Activated CD4-positive, alpha-beta T cell treated with anti-CD3 and anti-CD28 coated beads, Interleukin-2, amount 10 ng/mL, durations not matched to agents 24 days and 14 days (primary cell): ENCODE data around the gene ABCC9. TPM values are rescaled to one million over a fixed set of nuclear protein-coding genes. Genes with fewer than 3 reads are reported as not detected.
A peak's percentile ranks its signal among the peaks of the same experiment; 100 is the strongest.
"Not testable (repeated sequence)": the region's sequence is repeated elsewhere in the genome, so short reads cannot be mapped to it uniquely, and the experiment has no call there.

Source experiments
- DNase-seq: peaks from one replicate; pipeline ENCODE4 v3.0.0; 2022
- H3K27ac Mint-ChIP-seq: one replicate; pipeline ENCODE4 v1.8.0; 2022; ENCODE audit warnings: mild to moderate bottlenecking, mixed read lengths
- H3K27me3 Mint-ChIP-seq: one replicate; pipeline ENCODE4 v1.8.0; 2022; ENCODE audit warnings: mixed read lengths
- H3K36me3 Mint-ChIP-seq: one replicate; pipeline ENCODE4 v1.8.0; 2022; ENCODE audit warnings: low read depth, mild to moderate bottlenecking, mixed read lengths
- H3K4me1 Mint-ChIP-seq: one replicate; pipeline ENCODE4 v1.8.0; 2021; ENCODE audit warnings: mixed read lengths
- H3K4me3 Mint-ChIP-seq: one replicate; pipeline ENCODE4 v1.8.0; 2022; ENCODE audit warnings: mild to moderate bottlenecking, moderate library complexity, mixed read lengths
- H3K9me3 Mint-ChIP-seq: one replicate; pipeline ENCODE4 v1.8.0; 2021; ENCODE audit warnings: mixed read lengths
- intact Hi-C: fragments of 100-400 bp; cut with micrococcal nuclease; formaldehyde crosslinking; loops from one replicate; pipeline ENCODE4 v1.15.1; 2023
- total RNA-seq: library from RNA; stranded (reverse); gene quantifications from 2 replicates; pipeline ENCODE4 v1.2.3, GENCODE V29; 2022

The ABCC9 gene
- total RNA-seq, 1 donor from 2014 or later = not detected

DNA sequence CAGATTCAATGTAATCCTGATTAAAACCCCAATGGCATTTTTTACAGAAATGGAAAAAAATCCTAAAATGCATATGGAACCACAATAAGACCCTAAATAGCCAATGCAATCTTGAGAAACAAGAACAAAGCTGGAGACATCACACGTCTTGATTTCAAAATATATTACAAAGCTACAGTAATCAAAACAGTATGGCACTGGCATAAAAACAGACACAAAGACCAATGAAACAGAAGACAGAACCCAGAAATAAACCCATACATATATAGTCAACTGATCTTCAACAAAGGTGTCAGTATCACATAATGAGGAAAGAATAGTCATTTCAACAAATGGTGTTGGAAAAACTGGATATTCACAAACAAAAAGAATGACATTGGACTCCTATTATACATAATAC lies 9.4 kb upstream of the ABCC9 start:
- Mint-ChIP-seq H3K4me3 (no peak overlapping the region), H3K27ac (no peak overlapping the region), H3K4me1 (no peaks in the 10 kb centered on the region), H3K36me3 (no peaks in the 10 kb centered on the region), H3K9me3 (peaks cover 7% of the 10 kb centered on the region), H3K27me3 (no peaks in the 10 kb centered on the region)
- DNase-seq = no peak
- intact Hi-C loops = no loop called here

DNA sequence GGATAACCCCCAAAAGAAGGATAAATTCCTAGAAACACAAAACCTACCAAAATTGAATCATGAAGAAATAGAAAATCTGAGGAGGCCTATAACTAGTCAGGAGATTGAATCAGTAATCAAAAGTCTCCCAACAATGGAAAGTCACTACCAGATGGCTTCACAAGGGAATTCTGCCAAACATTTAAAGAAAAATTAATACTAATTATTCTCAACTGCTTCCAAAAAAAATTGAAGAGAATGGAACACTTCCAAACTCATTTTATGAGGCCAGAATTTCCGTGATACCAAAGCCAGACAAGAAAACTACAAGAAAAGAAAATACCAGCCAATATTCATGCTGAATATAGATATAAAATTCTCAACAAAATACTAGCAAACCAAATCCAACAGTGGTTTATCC lies 7.8 kb upstream of the ABCC9 start:
- DNase-seq = no peak
- Mint-ChIP-seq H3K4me3 (no peak overlapping the region), H3K9me3 (peaks cover 10% of the 10 kb centered on the region), H3K4me1 (no peaks in the 10 kb centered on the region), H3K27ac (no peak overlapping the region), H3K36me3 (no peaks in the 10 kb centered on the region), H3K27me3 (no peaks in the 10 kb centered on the region)
- intact Hi-C loops = loop anchor here (10.0 kb wide), 1 partner anchor 174 kb away; the partner anchor contains the start of gene KCNJ8

DNA sequence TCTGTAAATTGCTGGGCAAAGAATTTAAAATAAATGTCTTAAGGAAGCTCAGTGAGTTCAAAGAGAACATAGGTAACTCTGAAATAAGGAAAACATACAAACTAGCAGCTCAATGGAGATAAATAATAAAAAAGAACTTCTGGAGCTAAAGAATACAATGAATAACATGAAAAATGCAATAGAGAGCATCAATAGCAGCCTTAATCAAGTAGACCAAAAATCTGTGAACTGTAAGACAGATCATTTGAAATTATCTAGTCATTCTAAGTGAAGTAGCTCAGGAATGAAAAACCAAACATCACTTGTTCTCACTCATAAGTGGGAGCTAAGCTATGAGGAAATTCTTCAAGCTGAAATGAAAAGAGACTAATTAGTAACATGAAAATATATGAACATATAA lies 5.8 kb upstream of the ABCC9 start:
- Mint-ChIP-seq H3K27me3 (peaks cover 13% of the 10 kb centered on the region), H3K4me1 (no peaks in the 10 kb centered on the region), H3K9me3 (peaks cover 10% of the 10 kb centered on the region), H3K27ac (no peak overlapping the region), H3K36me3 (no peaks in the 10 kb centered on the region), H3K4me3 (no peak overlapping the region)
- intact Hi-C loops = loop anchor here (10.0 kb wide), 1 partner anchor 172 kb away; the partner anchor contains the start of gene KCNJ8
- no peak for DNase-seq

DNA sequence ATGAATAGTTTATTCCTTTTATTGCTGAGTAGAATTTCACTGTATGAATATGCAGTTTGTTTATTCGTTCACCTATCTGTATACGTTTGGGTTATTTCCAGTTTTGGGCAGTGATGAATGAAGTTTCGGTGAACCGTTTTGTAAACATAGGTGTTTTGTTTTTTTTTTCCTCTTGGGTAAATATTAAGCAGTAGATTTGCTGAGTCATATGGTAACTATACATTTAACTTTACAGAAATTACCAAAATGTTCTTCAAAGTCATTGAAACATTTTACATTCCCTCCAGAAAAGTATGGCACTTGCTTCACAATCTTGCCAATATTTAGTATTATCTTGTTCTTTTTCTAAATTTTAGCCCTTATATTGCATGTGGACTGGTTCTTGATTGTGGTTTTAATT lies 3.8 kb upstream of the ABCC9 start:
- H3K4me3 Mint-ChIP-seq = no peak overlapping the region
- peaks cover 33% of the 10 kb centered on the region for H3K27me3 Mint-ChIP-seq
- H3K27ac Mint-ChIP-seq = no peak overlapping the region
- intact Hi-C loops = loop anchor here (10.0 kb wide), 1 partner anchor 170 kb away; the partner anchor contains the start of gene KCNJ8
- peaks cover 9% of the 10 kb centered on the region for H3K4me1 Mint-ChIP-seq
- H3K36me3 Mint-ChIP-seq = no peaks in the 10 kb centered on the region
- no peak for DNase-seq
- peaks cover 13% of the 10 kb centered on the region for H3K9me3 Mint-ChIP-seq

DNA sequence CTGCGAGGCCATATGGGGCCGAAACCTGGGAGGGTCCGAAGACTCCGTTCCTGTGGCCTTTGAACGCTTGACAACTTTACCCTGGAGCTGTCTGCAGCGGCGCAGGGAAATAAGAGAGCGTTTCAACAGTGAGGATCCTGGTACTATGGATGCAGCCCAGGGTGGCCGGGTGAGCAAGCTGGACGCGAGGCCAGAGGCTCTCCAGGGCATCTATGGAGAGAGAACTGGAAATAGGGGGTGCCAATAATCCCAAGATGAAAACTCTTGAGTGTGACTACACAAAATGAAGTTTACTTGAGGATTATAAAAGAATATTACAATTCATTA lies 1.1 kb upstream of the ABCC9 start:
- DNase-seq = no peak
- Mint-ChIP-seq H3K27ac (no peak overlapping the region), H3K4me1 (peaks cover 9% of the 10 kb centered on the region), H3K27me3 (peaks cover 46% of the 10 kb centered on the region), H3K36me3 (no peaks in the 10 kb centered on the region), H3K4me3 (no peak overlapping the region), H3K9me3 (peaks cover 14% of the 10 kb centered on the region)
- intact Hi-C loops = loop anchor here (10.0 kb wide), 1 partner anchor 168 kb away; the partner anchor contains the start of gene KCNJ8

DNA sequence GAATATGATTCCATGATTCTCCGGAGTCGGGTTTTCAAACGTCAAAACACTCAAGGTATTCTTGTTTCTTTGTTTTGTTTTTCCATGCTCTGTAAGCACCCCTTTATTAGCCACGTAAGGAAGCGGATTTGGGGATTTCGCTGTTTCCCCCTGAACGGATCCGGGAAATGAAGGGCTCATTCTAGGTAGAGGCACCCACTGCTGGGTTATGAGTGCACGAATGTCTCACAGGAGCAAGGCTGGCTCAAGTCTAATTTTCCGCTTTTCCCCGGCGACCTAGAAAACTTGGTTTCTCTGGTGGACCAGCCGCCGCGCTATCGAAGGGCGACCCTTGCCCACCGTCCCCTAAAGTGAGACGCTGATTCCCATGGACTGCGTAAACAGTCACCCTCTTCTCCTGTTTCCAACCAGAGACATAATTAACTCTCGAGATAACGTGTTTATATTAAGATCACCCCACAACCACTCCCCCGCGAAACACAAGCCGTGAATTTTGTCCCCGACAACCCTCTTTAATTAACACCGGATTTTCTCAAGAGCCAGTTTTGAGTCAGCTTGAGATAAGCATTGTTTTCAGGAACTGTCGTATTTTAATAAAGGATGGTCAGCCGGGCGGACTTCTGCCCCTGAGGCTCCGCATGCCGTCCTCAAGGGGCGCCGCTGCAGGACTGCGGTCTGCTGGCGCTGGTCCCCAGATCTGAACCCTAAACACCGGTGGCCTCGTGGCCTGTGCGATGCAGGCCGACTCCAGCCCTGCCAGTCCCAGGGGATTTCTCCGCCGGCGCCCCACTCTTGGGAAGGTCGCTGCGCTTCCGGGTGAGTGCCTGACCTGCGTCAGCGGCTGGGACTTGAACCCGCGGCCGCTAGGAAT lies 515 bp upstream of the ABCC9 start:
- H3K27me3 Mint-ChIP-seq = peaks cover 49% of the 10 kb centered on the region
- no peaks in the 10 kb centered on the region for H3K36me3 Mint-ChIP-seq
- peak overlapping the region; percentile 36 for H3K27ac Mint-ChIP-seq
- peaks cover 9% of the 10 kb centered on the region for H3K4me1 Mint-ChIP-seq
- peaks cover 14% of the 10 kb centered on the region for H3K9me3 Mint-ChIP-seq
- no peak for DNase-seq
- peak overlapping the region; percentile 61 for H3K4me3 Mint-ChIP-seq
- intact Hi-C loops = loop anchor here (10.0 kb wide), 1 partner anchor 167 kb away; the partner anchor contains the start of gene KCNJ8

DNA sequence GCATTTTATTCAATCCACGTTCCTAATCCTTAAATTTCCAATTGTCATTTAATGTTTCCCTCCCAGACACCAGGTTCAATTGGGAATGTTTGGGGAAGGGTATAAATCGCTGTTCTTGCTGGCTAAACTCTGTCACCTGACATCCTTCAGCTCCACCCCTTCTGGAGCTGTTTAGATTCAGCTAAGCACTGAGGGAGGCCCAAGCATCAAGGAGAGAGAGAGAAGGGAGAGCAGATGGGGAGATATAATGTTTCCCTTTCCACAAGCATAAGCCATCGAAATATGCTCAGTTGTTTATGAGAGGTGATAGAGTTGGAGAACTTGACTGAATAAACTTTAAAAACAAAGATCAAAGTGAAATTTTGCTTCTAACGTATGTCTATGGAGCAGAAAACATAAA lies 1.8 kb downstream of the ABCC9 start:
- peaks cover 9% of the 10 kb centered on the region for H3K4me1 Mint-ChIP-seq
- H3K27me3 Mint-ChIP-seq = peaks cover 52% of the 10 kb centered on the region
- no peak overlapping the region for H3K27ac Mint-ChIP-seq
- no peak for DNase-seq
- intact Hi-C loops = no loop called here
- no peaks in the 10 kb centered on the region for H3K36me3 Mint-ChIP-seq
- H3K9me3 Mint-ChIP-seq = peaks cover 7% of the 10 kb centered on the region
- H3K4me3 Mint-ChIP-seq = no peak overlapping the region

DNA sequence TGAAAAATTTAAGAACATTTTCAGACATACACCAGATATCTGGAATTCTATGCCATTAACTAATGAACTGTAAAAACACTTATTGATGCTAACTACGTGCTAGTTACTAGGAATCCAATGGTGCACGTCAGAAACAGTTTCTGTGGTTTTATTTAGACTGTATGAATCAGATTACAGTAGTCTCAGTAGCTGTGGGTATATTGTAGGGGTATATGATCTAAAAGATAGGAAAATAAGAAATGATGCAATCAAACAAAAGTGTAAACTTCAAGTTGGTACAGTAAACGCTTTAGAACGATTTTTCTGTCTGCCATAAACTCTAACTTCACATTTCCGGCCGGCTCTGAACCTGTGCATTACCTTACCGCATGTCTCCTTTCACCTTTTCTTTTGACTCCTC lies 2.3 kb downstream of the ABCC9 start:
- peaks cover 51% of the 10 kb centered on the region for H3K27me3 Mint-ChIP-seq
- no peak overlapping the region for H3K27ac Mint-ChIP-seq
- H3K36me3 Mint-ChIP-seq = no peaks in the 10 kb centered on the region
- intact Hi-C loops = no loop called here
- peaks cover 7% of the 10 kb centered on the region for H3K9me3 Mint-ChIP-seq
- H3K4me3 Mint-ChIP-seq = no peak overlapping the region
- H3K4me1 Mint-ChIP-seq = peaks cover 9% of the 10 kb centered on the region
- no peak for DNase-seq

DNA sequence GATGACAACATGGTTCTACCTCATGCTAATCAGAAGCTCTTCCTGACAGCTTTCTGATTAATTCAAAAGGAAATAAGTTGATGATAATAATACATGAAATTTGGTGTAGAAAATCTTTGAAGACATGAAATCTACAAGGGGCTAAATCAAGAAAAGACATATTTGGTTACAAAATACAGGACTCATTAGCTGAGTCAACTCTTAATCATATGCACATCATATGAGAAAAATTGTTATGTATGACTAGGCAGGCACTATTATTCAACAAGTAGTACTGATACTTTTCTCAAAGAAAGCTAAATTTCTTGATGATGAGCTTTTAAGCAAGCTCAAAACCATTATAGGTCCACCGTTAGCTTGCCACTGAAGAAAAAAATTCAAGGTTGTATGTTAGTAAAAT lies 7.1 kb downstream of the ABCC9 start:
- Mint-ChIP-seq H3K4me1 (no peaks in the 10 kb centered on the region), H3K27me3 (peaks cover 11% of the 10 kb centered on the region), H3K27ac (no peak overlapping the region), H3K36me3 (no peaks in the 10 kb centered on the region), H3K9me3 (no peaks in the 10 kb centered on the region), H3K4me3 (no peak overlapping the region)
- DNase-seq = no peak
- intact Hi-C loops = no loop called here

DNA sequence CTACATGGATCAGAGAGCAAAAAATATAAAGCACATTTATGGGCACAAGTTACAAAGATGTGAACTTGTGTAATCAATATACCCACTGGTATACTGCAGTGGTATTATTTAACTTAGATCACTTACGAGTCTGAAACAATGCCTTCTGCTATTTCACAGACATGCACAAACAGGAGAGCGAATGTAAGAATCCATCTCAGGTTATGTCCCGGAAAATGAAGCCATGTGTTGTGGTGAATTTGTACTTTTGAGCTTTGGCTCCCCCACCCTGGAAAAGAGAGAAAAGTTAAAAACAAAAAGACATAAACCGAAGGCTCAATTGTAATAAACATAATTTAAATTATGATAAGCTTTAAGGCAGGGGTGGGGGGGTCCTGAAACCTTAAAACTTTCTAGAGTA lies 7.6 kb downstream of the ABCC9 start:
- no peak for DNase-seq
- Mint-ChIP-seq H3K36me3 (no peaks in the 10 kb centered on the region), H3K27ac (no peak overlapping the region), H3K4me1 (no peaks in the 10 kb centered on the region), H3K4me3 (no peak overlapping the region), H3K9me3 (no peaks in the 10 kb centered on the region), H3K27me3 (peaks cover 7% of the 10 kb centered on the region)
- intact Hi-C loops = no loop called here

DNA sequence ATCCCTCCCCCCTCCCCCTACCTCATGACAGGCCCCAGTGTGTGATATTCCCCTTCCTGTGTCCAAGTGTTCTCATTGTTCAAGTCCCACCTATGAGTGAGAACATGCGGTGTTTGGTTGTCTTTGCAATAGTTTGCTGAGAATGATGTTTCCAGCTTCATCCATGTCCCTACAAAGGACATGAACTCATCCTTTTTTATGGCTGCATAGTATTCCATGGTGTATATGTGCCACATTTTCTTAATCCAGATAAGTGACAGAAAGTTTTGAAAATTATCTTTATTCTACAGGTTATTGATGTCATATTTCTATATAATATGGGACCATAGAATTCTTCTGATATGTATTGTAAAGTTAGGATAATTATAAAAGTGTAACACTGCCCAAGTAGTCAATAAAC lies 11.3 kb downstream of the ABCC9 start:
- H3K36me3 Mint-ChIP-seq, H3K9me3 Mint-ChIP-seq, H3K4me3 Mint-ChIP-seq, intact Hi-C loops, H3K27me3 Mint-ChIP-seq, DNase-seq, H3K27ac Mint-ChIP-seq, H3K4me1 Mint-ChIP-seq: not testable (repeated sequence)

DNA sequence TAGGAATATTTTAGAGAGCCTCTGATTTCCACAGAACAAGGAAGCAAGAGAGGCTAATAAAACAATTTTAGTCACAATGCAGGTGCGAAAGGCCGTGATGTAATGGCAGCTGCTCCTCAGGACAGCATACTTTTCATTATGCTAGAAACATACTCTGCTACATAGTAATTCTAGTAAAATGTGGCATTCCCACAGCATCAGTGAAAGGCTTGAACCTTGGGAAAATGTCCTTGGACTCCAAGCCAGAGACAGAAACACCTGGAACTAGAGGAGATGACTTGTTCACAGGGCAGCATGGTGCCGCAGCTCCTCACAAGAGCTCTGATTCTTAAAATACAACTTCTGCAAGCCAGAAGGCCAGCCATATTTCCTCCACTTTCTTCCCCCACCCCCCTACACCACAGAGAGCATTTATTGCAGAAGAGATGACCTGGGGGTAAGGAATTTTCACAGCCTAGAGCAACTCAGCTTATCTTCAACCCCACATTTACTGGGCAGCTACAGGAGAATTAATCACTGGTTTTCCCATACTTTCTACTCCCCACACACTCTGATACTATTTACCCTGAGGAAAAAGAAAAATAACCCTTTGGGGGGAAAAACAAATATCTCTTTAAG lies 15.8 kb downstream of the ABCC9 start:
- DNase-seq = no peak
- no peak overlapping the region for H3K4me3 Mint-ChIP-seq
- intact Hi-C loops = no loop called here
- H3K9me3 Mint-ChIP-seq = no peaks in the 10 kb centered on the region
- H3K4me1 Mint-ChIP-seq = no peaks in the 10 kb centered on the region
- H3K36me3 Mint-ChIP-seq = no peaks in the 10 kb centered on the region
- H3K27me3 Mint-ChIP-seq = no peaks in the 10 kb centered on the region
- H3K27ac Mint-ChIP-seq = no peak overlapping the region

DNA sequence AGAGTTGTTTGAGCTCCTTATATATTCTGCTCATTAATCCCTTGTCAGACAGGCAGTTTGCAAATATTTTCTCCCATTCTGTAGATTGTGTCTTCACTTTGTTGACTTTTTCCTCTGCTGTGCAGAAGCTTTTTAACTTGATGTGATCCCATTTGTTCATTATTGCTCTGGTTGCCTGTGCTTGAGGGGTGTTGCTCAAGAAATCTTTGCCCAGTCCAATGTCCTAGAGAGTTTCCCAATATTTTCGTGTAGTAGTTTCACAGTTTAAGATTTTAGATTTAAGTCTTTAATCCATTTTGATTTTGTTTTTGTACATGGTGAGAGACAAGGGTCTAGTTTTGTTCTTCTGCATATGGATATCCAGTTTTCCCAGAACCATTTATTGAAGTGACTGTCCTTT lies 19.8 kb downstream of the ABCC9 start:
- H3K27me3 Mint-ChIP-seq = peaks cover 1% of the 10 kb centered on the region
- H3K27ac Mint-ChIP-seq = no peak overlapping the region
- no peak for DNase-seq
- H3K36me3 Mint-ChIP-seq = no peaks in the 10 kb centered on the region
- H3K4me1 Mint-ChIP-seq = no peaks in the 10 kb centered on the region
- H3K4me3 Mint-ChIP-seq = no peak overlapping the region
- intact Hi-C loops = no loop called here
- no peaks in the 10 kb centered on the region for H3K9me3 Mint-ChIP-seq

DNA sequence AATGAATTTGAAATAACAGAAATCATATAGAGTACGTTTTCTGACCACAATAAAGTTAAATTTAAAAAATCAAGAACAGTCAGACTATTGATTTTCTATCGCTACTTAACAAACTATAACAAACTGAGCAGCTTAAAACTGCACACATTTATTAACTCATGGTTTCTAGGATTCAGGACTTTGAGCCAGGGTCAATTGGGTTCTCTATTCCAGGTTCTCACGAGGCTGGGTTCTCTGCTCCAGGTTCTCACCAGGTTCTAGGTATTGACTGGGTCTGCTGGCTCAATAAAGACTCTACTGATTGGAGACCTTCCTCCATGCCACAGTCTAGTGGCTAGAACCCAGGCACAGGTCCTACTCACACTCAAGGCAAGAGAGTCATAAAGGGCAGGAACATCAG lies 22.8 kb downstream of the ABCC9 start:
- Mint-ChIP-seq H3K27ac (no peak overlapping the region), H3K36me3 (no peaks in the 10 kb centered on the region), H3K27me3 (peaks cover 1% of the 10 kb centered on the region), H3K4me3 (no peak overlapping the region), H3K4me1 (no peaks in the 10 kb centered on the region), H3K9me3 (no peaks in the 10 kb centered on the region)
- no peak for DNase-seq
- intact Hi-C loops = no loop called here
